Astrocyte (in vitro differentiated cells and primary cell): ENCODE results near the gene FAM3B.

ENCODE experiments used
- EZH2 ChIP-seq: IDR thresholded peaks from 2 replicates; pipeline ENCODE4 v1.6.1; 2012; ENCODE audit warnings: mild to moderate bottlenecking, low read length, inconsistent platforms; ENCODE audit not compliant: insufficient read depth
- TF ChIP-seq, protein P1 (sequence below): IDR thresholded peaks from 2 replicates; pipeline ENCODE4 v1.5.1; 2011; ENCODE audit warnings: low read depth, mild to moderate bottlenecking, inconsistent platforms, low read length, moderate library complexity; ENCODE audit not compliant: insufficient read depth

DNA sequence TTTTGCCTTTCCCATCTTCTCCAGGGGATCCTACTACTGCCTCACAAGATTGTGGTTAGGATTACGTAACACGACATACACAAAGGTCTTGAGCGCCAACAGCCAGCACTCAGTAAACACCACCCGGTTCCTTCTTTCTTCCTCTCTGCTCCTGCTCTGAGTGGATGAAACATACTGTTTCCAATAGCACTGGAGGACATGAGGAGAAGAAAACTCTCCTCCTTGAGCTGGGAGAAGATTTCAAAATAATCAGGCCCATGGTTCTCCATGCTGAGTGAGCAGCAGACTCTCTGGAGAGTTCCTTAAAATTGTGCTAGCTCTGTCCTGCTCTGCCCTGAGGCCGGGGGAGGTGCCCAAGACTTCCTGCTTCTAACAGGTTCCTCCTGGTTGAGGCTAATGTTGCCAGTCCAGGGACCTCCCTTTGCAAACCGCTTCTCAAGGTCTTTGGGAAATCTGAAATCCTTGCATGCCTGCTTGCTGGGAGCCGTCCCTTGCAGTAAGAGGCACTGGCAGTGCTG lies 80.0 kb downstream of the FAM3B start:
- TF ChIP-seq EZH2 = no peak
- TF ChIP-seq, protein P1, sequence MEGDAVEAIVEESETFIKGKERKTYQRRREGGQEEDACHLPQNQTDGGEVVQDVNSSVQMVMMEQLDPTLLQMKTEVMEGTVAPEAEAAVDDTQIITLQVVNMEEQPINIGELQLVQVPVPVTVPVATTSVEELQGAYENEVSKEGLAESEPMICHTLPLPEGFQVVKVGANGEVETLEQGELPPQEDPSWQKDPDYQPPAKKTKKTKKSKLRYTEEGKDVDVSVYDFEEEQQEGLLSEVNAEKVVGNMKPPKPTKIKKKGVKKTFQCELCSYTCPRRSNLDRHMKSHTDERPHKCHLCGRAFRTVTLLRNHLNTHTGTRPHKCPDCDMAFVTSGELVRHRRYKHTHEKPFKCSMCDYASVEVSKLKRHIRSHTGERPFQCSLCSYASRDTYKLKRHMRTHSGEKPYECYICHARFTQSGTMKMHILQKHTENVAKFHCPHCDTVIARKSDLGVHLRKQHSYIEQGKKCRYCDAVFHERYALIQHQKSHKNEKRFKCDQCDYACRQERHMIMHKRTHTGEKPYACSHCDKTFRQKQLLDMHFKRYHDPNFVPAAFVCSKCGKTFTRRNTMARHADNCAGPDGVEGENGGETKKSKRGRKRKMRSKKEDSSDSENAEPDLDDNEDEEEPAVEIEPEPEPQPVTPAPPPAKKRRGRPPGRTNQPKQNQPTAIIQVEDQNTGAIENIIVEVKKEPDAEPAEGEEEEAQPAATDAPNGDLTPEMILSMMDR = no peak
